ENCODE results near the gene CMA1.
"Not testable (repeated sequence)": the region's sequence is repeated elsewhere in the genome, so short reads cannot be mapped to it uniquely, and the experiment has no call there.

The CMA1 gene

GRCh38 chr14:24470450-24470849 is 37.6 kb downstream of the CMA1 start:
- not testable (repeated sequence) for DNase-seq (ENCODE audit: low read depth in 1 of 2, low spot score in 1 of 2)

- no peak for DNase-seq (ENCODE audit: low read depth in 1 of 2, low spot score in 1 of 2)
These were observed 42.3 kb downstream of the CMA1 start for GRCh38 chr14:24465805-24466204.

DNA sequence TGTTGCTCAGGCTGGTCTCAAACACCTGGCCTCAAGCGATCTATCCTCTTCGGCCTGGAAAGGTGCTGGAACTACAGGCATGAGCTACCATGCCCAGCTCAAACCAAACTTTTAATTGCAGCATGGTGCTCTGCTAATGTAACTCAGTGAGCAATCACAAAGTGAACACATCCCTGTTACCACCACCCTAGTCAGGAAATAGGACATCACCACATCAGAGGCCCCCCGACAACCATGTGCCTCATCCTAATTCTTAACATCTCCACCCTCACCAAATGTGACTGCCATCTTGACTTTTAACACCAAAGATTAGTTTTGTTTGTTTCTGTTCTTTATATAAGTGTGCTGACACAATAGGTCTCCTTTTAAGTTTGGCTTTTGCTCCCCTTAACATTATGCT is 42.7 kb downstream of the CMA1 start:
- no peak for DNase-seq (ENCODE audit: low read depth in 1 of 2, low spot score in 1 of 2)

- no peak for DNase-seq (ENCODE audit: low read depth in 1 of 2, low spot score in 1 of 2)
These were observed 43.9 kb downstream of the CMA1 start for GRCh38 chr14:24463884-24464785.

GRCh38 chr14:24463017-24463883 is 44.8 kb downstream of the CMA1 start:
- no peak for DNase-seq (ENCODE audit: low read depth in 1 of 2, low spot score in 1 of 2)

- DNase-seq (ENCODE audit: low read depth in 1 of 2, low spot score in 1 of 2): no peak
These were observed 46.7 kb downstream of the CMA1 start for GRCh38 chr14:24461336-24461735.

GRCh38 chr14:24459331-24459730 is 48.7 kb downstream of the CMA1 start:
- no peak for DNase-seq (ENCODE audit: low read depth in 1 of 2, low spot score in 1 of 2)

GRCh38 chr14:24458736-24459135 is 49.3 kb downstream of the CMA1 start:
- no peak for DNase-seq (ENCODE audit: low read depth in 1 of 2, low spot score in 1 of 2)

DNA sequence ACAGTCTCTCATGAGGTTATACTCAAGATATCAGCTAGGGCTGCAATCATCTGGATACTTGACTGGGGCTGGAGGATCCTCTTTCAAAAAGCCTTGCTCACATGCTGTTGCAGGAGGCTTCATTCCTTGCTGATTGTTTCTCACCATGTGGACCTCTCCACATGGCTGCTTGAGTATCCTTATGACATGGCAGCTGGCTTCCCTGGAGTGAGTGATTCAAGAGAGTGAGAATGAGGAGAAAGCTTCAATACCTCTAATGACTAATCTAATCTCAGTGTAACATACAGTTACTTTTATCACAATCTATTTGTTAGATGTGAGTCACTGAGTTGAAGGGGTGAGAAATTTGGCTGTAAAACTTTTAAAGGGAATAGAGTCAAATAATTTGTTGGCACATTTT is 51.1 kb downstream of the CMA1 start:
- DNase-seq (ENCODE audit: low read depth in 1 of 2, low spot score in 1 of 2): no peak
